UCSD-AML1 (cell line): Measurements from ENCODE around the gene SHFL.

Source experiments
- DNase-seq: peaks from one replicate; lab custom pipeline; 2025; ENCODE audit not compliant: unreplicated experiment; lab: John Stamatoyannopoulos, UW

The SHFL gene

GRCh38 chr19:10107817-10108367, 21.8 kb downstream of the SHFL start:
- no peak for DNase-seq

- no peak for DNase-seq
Measured at GRCh38 chr19:10109528-10109927, 23.4 kb downstream of the SHFL start.

GRCh38 chr19:10110076-10110971, 24.2 kb downstream of the SHFL start:
- DNase-seq: no peak

GRCh38 chr19:10110972-10111317, 24.8 kb downstream of the SHFL start:
- no peak for DNase-seq

- DNase-seq: peak; percentile 74
Measured at GRCh38 chr19:10111405-10111811, 25.3 kb downstream of the SHFL start, which contains the start of gene P2RY11. TSS of gene P2RY11 (plus strand) at chr19:10111693. CDS start at chr19:10111722, 29 bp downstream.

GRCh38 chr19:10112037-10112761, 26.1 kb downstream of the SHFL start:
- peak; percentile 35 for DNase-seq

- DNase-seq: peak; percentile 27
Measured at GRCh38 chr19:10112895-10113591, 26.9 kb downstream of the SHFL start.

- DNase-seq: no peak
Measured at GRCh38 chr19:10113592-10113963, 27.5 kb downstream of the SHFL start.

- peak; percentile 20 for DNase-seq
Measured at GRCh38 chr19:10113964-10114650, 28.0 kb downstream of the SHFL start.

- no peak for DNase-seq
Measured at GRCh38 chr19:10114651-10115391, 28.7 kb downstream of the SHFL start.

- no peak for DNase-seq
Measured at GRCh38 chr19:10115392-10116084, 29.4 kb downstream of the SHFL start.

- no peak for DNase-seq
Measured at GRCh38 chr19:10116085-10116865, 30.2 kb downstream of the SHFL start.

- DNase-seq: no peak
Measured at GRCh38 chr19:10116866-10117616, 30.9 kb downstream of the SHFL start.

GRCh38 chr19:10118960-10119359, 32.8 kb downstream of the SHFL start:
- DNase-seq: no peak

- DNase-seq: no peak
Measured at GRCh38 chr19:10120538-10121189, 34.5 kb downstream of the SHFL start.

- DNase-seq: no peak
Measured at GRCh38 chr19:10122045-10122444, 35.9 kb downstream of the SHFL start.

GRCh38 chr19:10124429-10124828, 38.3 kb downstream of the SHFL start:
- DNase-seq: no peak
